Endothelial cell of umbilical vein (primary cell): Measurements from ENCODE around the gene BMPER. TPM values are rescaled to one million over a fixed set of nuclear protein-coding genes. Genes with fewer than 3 reads are reported as not detected.

ENCODE experiments used
- BruUV-seq: library from RNA; stranded (reverse); fragments of 400-500 nt; replicated peaks from 2 replicates; lab custom pipeline; 2021; lab: Mats Ljungman, UMichigan
- CTCF ChIA-PET: fragments of 300-600, 350-600 bp; sonication (Branson Sonifier 250); formaldehyde crosslinking; loops from one replicate; lab custom pipeline; 2021; ENCODE audit warnings: antibody characterized with exemption, inconsistent platforms; lab: Charles Lee
- POLR2A ChIA-PET: fragments of 300-600, 350-600 bp; sonication (Branson Sonifier 250); formaldehyde crosslinking; loops from one replicate; lab custom pipeline; 2021; ENCODE audit warnings: antibody characterized with exemption, inconsistent platforms; lab: Charles Lee
- DNase-seq: peaks from one replicate; pipeline ENCODE4 v3.0.0-alpha.2; 2011; ENCODE audit warnings: low read depth, low spot score
- FAIRE-seq: peaks from 2 replicates; lab custom pipeline; 2011; peaks lifted over from hg19 to GRCh38; lab: Jason Lieb, UNC
- H2AFZ ChIP-seq: 2 replicates; pipeline ENCODE4 v1.6.0; 2012; ENCODE audit warnings: low read depth, low read length, control low read depth, inconsistent platforms
- H3K27ac ChIP-seq: 2 replicates; pipeline ENCODE4 v1.5.1; 2011; ENCODE audit warnings: low read depth, mild to moderate bottlenecking, control low read depth, low read length, moderate library complexity; ENCODE audit not compliant: insufficient read depth
- H3K27me3 ChIP-seq, 2 experiments: 2 replicates each; pipeline versions ENCODE4 v1.6.0 to v1.6.1; 2011; ENCODE audit warnings: low read length in 2 of 2, mixed read lengths in 1 of 2; ENCODE audit not compliant: control insufficient read depth in 2 of 2, insufficient read depth in 2 of 2
- H3K36me3 ChIP-seq, 2 experiments: 2 replicates in 1 of 2; 3 replicates in 1 of 2; pipeline ENCODE4 v1.5.1; 2011; ENCODE audit warnings: low read length in 2 of 2, mild to moderate bottlenecking in 1 of 2, moderate library complexity in 1 of 2; ENCODE audit not compliant: control insufficient read depth in 2 of 2, insufficient read depth in 2 of 2; ENCODE audit errors: extremely low read depth in 1 of 2
- H3K4me1 ChIP-seq: 3 replicates; pipeline ENCODE4 v1.5.1; 2011; ENCODE audit warnings: mild to moderate bottlenecking, low read length; ENCODE audit not compliant: control insufficient read depth, insufficient read depth; ENCODE audit errors: extremely low read depth
- H3K4me2 ChIP-seq: 2 replicates; pipeline ENCODE4 v1.6.1; 2011; ENCODE audit warnings: low read length, control low read depth, mixed read lengths; ENCODE audit not compliant: insufficient read depth
- H3K4me3 ChIP-seq, 3 experiments: fragments of 200-600 bp in 1 of 3; sonication (generic), shearing (Covaris generic) in 1 of 3; replicated peaks in 1 of 3; 2 replicates each; pipeline ENCODE4 v1.5.1; 2011 to 2016; ENCODE audit warnings: control low read depth in 3 of 3, low read length in 3 of 3, mild to moderate bottlenecking in 2 of 3, inconsistent platforms in 1 of 3, low read depth in 1 of 3, moderate library complexity in 1 of 3; ENCODE audit not compliant: insufficient read depth in 1 of 3
- H3K79me2 ChIP-seq: 2 replicates; pipeline ENCODE4 v1.6.0; 2012; ENCODE audit warnings: low read length, inconsistent platforms; ENCODE audit not compliant: control insufficient read depth, insufficient read depth
- H3K9ac ChIP-seq: replicated peaks from 2 replicates; pipeline ENCODE3; 2011; ENCODE audit warnings: low read length, control low read depth; ENCODE audit not compliant: insufficient read depth; ENCODE audit errors: extremely low read depth
- H3K9me1 ChIP-seq: replicated peaks from 3 replicates; pipeline ENCODE4 v1.6.0; 2011; ENCODE audit warnings: mild to moderate bottlenecking, low read length; ENCODE audit not compliant: control insufficient read depth, insufficient read depth; ENCODE audit errors: extremely low read depth
- H3K9me3 ChIP-seq: replicated peaks from 2 replicates; pipeline ENCODE4 v1.5.1; 2012; ENCODE audit warnings: low read length, inconsistent platforms; ENCODE audit not compliant: control insufficient read depth, insufficient read depth
- H4K20me1 ChIP-seq: replicated peaks from 2 replicates; pipeline ENCODE3; 2011; ENCODE audit warnings: mild to moderate bottlenecking, low read length; ENCODE audit not compliant: control insufficient read depth, insufficient read depth; ENCODE audit errors: extremely low read depth
- FOS ChIP-seq: IDR thresholded peaks from 2 replicates; pipeline ENCODE4 v1.6.1; 2011; ENCODE audit warnings: mild to moderate bottlenecking, low read length, moderate library complexity, borderline replicate concordance; ENCODE audit not compliant: insufficient read depth
- GATA2 ChIP-seq: IDR thresholded peaks from 2 replicates; pipeline ENCODE4 v1.7.0; 2011; ENCODE audit warnings: low read depth, mild to moderate bottlenecking, moderate library complexity, mixed read lengths, low read length; ENCODE audit not compliant: insufficient read length, insufficient read depth
- POLR2A ChIP-seq: IDR thresholded peaks from 2 replicates; pipeline ENCODE4 v1.6.1; 2012; ENCODE audit warnings: low read depth, mild to moderate bottlenecking, control low read depth, low read length
- POLR2AphosphoS5 ChIP-seq: IDR thresholded peaks from 2 replicates; pipeline ENCODE4 v1.6.1; 2012; ENCODE audit warnings: low read depth, mild to moderate bottlenecking, control low read depth, low read length, moderate library complexity; ENCODE audit not compliant: insufficient read depth
- dilution Hi-C: fragments of 300-500 bp; cut with MboI; formaldehyde crosslinking; loops from one replicate; pipeline ENCODE4 v1.15.0; 2019; ENCODE audit warnings: low sequenced_read_pairs; ENCODE audit not compliant: extremely low pct_ligation_motif_present
- intact Hi-C: fragments of 100-400 bp; cut with micrococcal nuclease; formaldehyde crosslinking; loops from one replicate; pipeline ENCODE4 v1.10.0; 2022
- polyA plus RNA-seq, 4 experiments: library from polyadenylated mRNA; depleted of rRNA in 3 of 4; stranded (reverse) in 3 of 4; unstranded in 1 of 4; fragments of >200 nt; gene quantifications; 2 replicates each; pipeline versions ENCODE4 v1.2.1 to v1.2.3, GENCODE V29; 2011 to 2012; ENCODE audit warnings: missing spikeins in 1 of 4
- total RNA-seq: library from RNA; stranded (reverse); gene quantifications from 2 replicates; pipeline ENCODE4 v1.2.3, GENCODE V29; 2021
- TF ChIP-seq, protein P1 (sequence below), 2 donors: IDR thresholded peaks; 1 replicate in 1 of 2; 2 replicates in 1 of 2; pipeline ENCODE4 v1.5.1; 2011; ENCODE audit warnings: low read length in 2 of 2, mild to moderate bottlenecking in 2 of 2, moderate library complexity in 2 of 2, control low read depth in 1 of 2, inconsistent platforms in 1 of 2, low read depth in 1 of 2; ENCODE audit not compliant: insufficient read depth in 1 of 2; ENCODE audit errors: extremely low read depth in 1 of 2

BMPER gene
- total and polyA plus RNA-seq, 2 donors (not counting 3 experiments of a cell fraction or from before 2014, with no cell fraction given), result 0.10 to 0.13 TPM

DNA sequence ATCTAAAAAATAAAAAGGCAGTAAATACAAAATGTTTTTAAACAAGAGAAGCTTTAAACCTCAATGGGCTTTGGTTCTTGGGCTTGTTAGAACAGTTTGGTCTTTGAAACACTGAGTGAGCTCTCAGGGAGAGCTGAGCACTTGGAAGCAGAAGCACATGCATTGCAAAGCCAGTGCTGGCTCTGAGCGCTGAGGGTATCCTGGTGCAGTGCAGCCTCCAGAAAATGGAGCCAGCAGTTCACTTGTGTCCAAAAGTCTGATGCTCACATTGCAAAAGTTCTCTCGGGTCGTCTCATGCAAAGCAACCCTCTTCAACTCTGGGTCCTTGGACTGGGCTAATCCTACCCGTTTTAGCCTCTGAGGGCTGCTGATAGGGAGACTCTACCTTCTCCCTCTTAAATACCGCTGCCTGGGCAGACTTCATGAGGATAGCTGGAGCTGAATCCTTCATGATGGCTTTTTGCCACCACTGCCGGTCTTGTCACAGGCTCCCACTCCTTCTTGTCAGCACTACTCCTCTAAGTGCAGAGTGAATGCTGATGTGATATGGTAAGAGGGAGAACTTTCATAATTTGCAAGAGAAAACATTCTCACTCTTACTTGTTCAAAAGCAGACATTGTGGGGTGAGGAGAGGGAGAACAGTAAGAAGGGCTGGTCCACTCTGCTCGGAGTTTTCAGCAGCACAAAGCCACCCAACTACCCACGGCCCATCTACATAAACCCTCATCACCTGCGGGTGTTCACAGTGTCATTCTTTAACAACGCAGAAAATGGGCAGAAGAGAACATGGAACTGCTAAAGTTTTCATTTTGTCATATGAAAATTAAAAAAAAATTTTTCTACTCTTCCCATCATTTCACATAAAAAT, 42.2 kb upstream of the BMPER start:
- Histone ChIP-seq H3K36me3 (no peaks in the 10 kb centered on the region), H2AFZ (no peak overlapping the region), H3K4me3 (no peak overlapping the region), H3K27ac (no peak overlapping the region), H4K20me1 (no peaks in the 10 kb centered on the region), H3K9me1 (no peaks in the 10 kb centered on the region), H3K79me2 (no peaks in the 10 kb centered on the region), H3K9ac (no peak overlapping the region), H3K9me3 (no peaks in the 10 kb centered on the region), H3K4me2 (no peak overlapping the region), H3K4me1 (no peaks in the 10 kb centered on the region), H3K27me3 (peaks cover 0 to 2% of the 10 kb centered on the region in 2 experiments)
- DNase-seq (no peak), FAIRE-seq (no peak)
- no TSS peak for BruUV-seq
- POLR2A ChIA-PET, result no interaction called here
- intact Hi-C loops, result no loop called here
- no peak for TF ChIP-seq POLR2A
- no peak for TF ChIP-seq GATA2
- no peak for TF ChIP-seq FOS
- TF ChIP-seq, protein P1, sequence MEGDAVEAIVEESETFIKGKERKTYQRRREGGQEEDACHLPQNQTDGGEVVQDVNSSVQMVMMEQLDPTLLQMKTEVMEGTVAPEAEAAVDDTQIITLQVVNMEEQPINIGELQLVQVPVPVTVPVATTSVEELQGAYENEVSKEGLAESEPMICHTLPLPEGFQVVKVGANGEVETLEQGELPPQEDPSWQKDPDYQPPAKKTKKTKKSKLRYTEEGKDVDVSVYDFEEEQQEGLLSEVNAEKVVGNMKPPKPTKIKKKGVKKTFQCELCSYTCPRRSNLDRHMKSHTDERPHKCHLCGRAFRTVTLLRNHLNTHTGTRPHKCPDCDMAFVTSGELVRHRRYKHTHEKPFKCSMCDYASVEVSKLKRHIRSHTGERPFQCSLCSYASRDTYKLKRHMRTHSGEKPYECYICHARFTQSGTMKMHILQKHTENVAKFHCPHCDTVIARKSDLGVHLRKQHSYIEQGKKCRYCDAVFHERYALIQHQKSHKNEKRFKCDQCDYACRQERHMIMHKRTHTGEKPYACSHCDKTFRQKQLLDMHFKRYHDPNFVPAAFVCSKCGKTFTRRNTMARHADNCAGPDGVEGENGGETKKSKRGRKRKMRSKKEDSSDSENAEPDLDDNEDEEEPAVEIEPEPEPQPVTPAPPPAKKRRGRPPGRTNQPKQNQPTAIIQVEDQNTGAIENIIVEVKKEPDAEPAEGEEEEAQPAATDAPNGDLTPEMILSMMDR (IDR thresholded peaks at IDR 0.05; ENCODE audit: extremely low read depth in 1 of 2, insufficient read depth in 1 of 2, low read depth in 1 of 2, low read length in 2 of 2), result no peak
- no peak for TF ChIP-seq POLR2AphosphoS5
- dilution Hi-C loops, result no loop called here
- CTCF ChIA-PET, result interaction anchor here (0.9 kb wide), 1 partner anchor 70 kb away, joined by 4 read pairs; no protein-coding TSS in a partner anchor
